ENCODE measurements around the gene NEO1. TPM values are rescaled to one million over a fixed set of nuclear protein-coding genes. Genes with fewer than 3 reads are reported as not detected.

The NEO1 gene
- polyA plus RNA-seq, 1 of the 3 experiments (the other 2 are of a cell fraction): 13.1 TPM

DNA sequence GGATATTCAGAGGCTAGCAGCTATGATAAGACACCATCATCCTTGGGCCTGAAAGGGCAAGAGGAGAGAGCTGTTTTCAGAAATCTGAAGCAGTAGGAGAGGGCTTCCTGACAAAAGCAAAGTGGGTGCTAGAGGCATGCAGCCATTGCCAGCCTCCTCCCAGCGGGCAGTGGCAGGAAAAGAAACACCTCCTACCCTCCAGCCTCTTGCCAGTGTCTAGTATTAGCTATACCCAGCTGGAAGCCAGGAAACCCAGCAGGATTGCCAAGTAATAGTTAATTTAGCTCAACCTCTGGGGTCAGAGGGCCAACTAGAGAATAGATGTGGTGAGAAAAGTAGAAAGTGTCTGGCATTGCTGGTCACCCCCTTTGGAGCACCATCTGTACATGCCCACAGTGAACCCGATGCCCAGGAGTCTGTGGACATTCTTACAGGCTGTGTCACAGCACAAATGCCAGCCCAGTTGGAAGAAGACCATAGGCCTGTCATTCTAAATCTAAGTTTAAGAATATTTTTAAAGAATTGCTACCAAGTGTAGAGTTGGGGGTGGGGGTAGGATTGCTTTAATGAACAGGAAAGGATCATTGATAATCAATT is 231.2 kb downstream of the NEO1 start:
- H3K36me3 ChIP-seq (replicated peaks in 1 of 2; ENCODE audit: control insufficient read depth in 1 of 2, insufficient read depth in 2 of 2, low read length in 1 of 2): peaks cover 3 to 13% of the 10 kb centered on the region in 2 experiments
- 86% methylated on average over 1 of the region's 2 CpGs for WGBS (ENCODE audit: low lambda C conversion rate)
- ChIA-PET POLR2A (no interaction called here), CTCF (interaction anchor here (0.8 to 5.3 kb wide), 5 partner anchors 10 to 416 kb away, joined by 3 to 26 read pairs (median 8); no protein-coding TSS in a partner anchor)
- H3K9ac ChIP-seq: no peak overlapping the region
- no peaks in the 10 kb centered on the region for H3K79me2 ChIP-seq (ENCODE audit: insufficient read depth)
- H3K4me1 ChIP-seq (ENCODE audit: control insufficient read depth in 1 of 2, insufficient read depth in 2 of 2, low read depth in 1 of 2, low read length in 1 of 2): peaks cover 5 to 11% of the 10 kb centered on the region in 2 experiments
- peaks cover 11% of the 10 kb centered on the region for H3F3A ChIP-seq (replicated peaks; ENCODE audit: insufficient read depth)
- H2AFZ ChIP-seq (ENCODE audit: low read depth): no peak overlapping the region
- no peak overlapping the region for H3K4me3 ChIP-seq (ENCODE audit: low read depth in 2 of 2, low read length in 1 of 2)
- H3K9me2 ChIP-seq: no peaks in the 10 kb centered on the region
- H3K9me3 ChIP-seq: no peaks in the 10 kb centered on the region
- peak overlapping the region; percentile 26 to 37; a peak in 3 of 4 replicates for H3K27ac ChIP-seq (ENCODE audit: low read depth in 2 of 2, low read length in 1 of 2)
- H3K4me2 ChIP-seq: peak overlapping the region; percentile 51
- H4K20me1 ChIP-seq (ENCODE audit: insufficient read depth): no peaks in the 10 kb centered on the region
- DNase-seq: no peak
- no peaks in the 10 kb centered on the region for H3K27me3 ChIP-seq (ENCODE audit: insufficient read depth)
- TF ChIP-seq EZH2phosphoT487 (IDR thresholded peaks at IDR 0.05; ENCODE audit: borderline replicate concordance, low read depth) (no peak), RXRA (IDR thresholded peaks at IDR 0.05; ENCODE audit: borderline replicate concordance, low read depth) (peak; percentile 37; the same call in 1 of the 2 replicates), GATA2 (CRISPR knock-in tag; IDR thresholded peaks at IDR 0.05) (no peak), FOSL2 (IDR thresholded peaks at IDR 0.05; ENCODE audit: borderline replicate concordance, low read depth) (peak; percentile 28; the same call in 1 of the 2 replicates), RCOR1 (IDR thresholded peaks at IDR 0.05; ENCODE audit: low read length) (no peak), SIN3A (IDR thresholded peaks at IDR 0.05; ENCODE audit: borderline replicate concordance, low read depth, low read length) (no peak), TCF12 (IDR thresholded peaks at IDR 0.05) (peak; percentile 57), SMC3 (IDR thresholded peaks at IDR 0.05; ENCODE audit: low read depth, low read length) (no peak), ELF1 (IDR thresholded peaks at IDR 0.05) (no peak), GABPA (IDR thresholded peaks at IDR 0.05; ENCODE audit: low read depth) (no peak), MEF2A (IDR thresholded peaks at IDR 0.05; ENCODE audit: borderline replicate concordance, low read depth) (no peak), JUND (IDR thresholded peaks at IDR 0.05) (peak; percentile 57; the same call in 1 of the 2 replicates), NRF1 (IDR thresholded peaks at IDR 0.05; ENCODE audit: low read depth, low read length) (no peak), TAF1 (IDR thresholded peaks at IDR 0.05; ENCODE audit: borderline replicate concordance, low read depth, low read length) (no peak), YY1 (IDR thresholded peaks at IDR 0.05; ENCODE audit: low read depth) (no peak), TEAD4 (IDR thresholded peaks at IDR 0.05; ENCODE audit: borderline replicate concordance, insufficient read depth) (0 out of 2 replicates have a peak, but pooled peaks have one; percentile 22), EP300 (IDR thresholded peaks at IDR 0.05; ENCODE audit: borderline replicate concordance in 1 of 2, low read depth in 1 of 2, low read length in 1 of 2) (no peak), FOXJ3 (CRISPR knock-in tag; IDR thresholded peaks at IDR 0.05) (no peak)
- TF ChIP-seq, protein P1, sequence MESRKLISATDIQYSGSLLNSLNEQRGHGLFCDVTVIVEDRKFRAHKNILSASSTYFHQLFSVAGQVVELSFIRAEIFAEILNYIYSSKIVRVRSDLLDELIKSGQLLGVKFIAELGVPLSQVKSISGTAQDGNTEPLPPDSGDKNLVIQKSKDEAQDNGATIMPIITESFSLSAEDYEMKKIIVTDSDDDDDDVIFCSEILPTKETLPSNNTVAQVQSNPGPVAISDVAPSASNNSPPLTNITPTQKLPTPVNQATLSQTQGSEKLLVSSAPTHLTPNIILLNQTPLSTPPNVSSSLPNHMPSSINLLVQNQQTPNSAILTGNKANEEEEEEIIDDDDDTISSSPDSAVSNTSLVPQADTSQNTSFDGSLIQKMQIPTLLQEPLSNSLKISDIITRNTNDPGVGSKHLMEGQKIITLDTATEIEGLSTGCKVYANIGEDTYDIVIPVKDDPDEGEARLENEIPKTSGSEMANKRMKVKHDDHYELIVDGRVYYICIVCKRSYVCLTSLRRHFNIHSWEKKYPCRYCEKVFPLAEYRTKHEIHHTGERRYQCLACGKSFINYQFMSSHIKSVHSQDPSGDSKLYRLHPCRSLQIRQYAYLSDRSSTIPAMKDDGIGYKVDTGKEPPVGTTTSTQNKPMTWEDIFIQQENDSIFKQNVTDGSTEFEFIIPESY (IDR thresholded peaks at IDR 0.05; ENCODE audit: borderline replicate concordance, low read depth): no peak
- TF ChIP-seq, protein P2, sequence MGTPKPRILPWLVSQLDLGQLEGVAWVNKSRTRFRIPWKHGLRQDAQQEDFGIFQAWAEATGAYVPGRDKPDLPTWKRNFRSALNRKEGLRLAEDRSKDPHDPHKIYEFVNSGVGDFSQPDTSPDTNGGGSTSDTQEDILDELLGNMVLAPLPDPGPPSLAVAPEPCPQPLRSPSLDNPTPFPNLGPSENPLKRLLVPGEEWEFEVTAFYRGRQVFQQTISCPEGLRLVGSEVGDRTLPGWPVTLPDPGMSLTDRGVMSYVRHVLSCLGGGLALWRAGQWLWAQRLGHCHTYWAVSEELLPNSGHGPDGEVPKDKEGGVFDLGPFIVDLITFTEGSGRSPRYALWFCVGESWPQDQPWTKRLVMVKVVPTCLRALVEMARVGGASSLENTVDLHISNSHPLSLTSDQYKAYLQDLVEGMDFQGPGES (IDR thresholded peaks at IDR 0.05; ENCODE audit: low read depth, low read length): no peak
- TF ChIP-seq, protein P3, sequence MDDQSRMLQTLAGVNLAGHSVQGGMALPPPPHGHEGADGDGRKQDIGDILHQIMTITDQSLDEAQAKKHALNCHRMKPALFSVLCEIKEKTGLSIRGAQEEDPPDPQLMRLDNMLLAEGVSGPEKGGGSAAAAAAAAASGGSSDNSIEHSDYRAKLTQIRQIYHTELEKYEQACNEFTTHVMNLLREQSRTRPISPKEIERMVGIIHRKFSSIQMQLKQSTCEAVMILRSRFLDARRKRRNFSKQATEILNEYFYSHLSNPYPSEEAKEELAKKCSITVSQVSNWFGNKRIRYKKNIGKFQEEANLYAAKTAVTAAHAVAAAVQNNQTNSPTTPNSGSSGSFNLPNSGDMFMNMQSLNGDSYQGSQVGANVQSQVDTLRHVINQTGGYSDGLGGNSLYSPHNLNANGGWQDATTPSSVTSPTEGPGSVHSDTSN (IDR thresholded peaks at IDR 0.05): peak; percentile 59
- TF ChIP-seq, protein P4, sequence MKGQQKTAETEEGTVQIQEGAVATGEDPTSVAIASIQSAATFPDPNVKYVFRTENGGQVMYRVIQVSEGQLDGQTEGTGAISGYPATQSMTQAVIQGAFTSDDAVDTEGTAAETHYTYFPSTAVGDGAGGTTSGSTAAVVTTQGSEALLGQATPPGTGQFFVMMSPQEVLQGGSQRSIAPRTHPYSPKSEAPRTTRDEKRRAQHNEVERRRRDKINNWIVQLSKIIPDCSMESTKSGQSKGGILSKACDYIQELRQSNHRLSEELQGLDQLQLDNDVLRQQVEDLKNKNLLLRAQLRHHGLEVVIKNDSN (IDR thresholded peaks at IDR 0.05; ENCODE audit: borderline replicate concordance, low read depth): no peak
- TF ChIP-seq, protein P5, sequence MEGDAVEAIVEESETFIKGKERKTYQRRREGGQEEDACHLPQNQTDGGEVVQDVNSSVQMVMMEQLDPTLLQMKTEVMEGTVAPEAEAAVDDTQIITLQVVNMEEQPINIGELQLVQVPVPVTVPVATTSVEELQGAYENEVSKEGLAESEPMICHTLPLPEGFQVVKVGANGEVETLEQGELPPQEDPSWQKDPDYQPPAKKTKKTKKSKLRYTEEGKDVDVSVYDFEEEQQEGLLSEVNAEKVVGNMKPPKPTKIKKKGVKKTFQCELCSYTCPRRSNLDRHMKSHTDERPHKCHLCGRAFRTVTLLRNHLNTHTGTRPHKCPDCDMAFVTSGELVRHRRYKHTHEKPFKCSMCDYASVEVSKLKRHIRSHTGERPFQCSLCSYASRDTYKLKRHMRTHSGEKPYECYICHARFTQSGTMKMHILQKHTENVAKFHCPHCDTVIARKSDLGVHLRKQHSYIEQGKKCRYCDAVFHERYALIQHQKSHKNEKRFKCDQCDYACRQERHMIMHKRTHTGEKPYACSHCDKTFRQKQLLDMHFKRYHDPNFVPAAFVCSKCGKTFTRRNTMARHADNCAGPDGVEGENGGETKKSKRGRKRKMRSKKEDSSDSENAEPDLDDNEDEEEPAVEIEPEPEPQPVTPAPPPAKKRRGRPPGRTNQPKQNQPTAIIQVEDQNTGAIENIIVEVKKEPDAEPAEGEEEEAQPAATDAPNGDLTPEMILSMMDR (IDR thresholded peaks at IDR 0.05): no peak
